GM23338 (cell line): ENCODE measurements around the gene MPC2. TPM values are rescaled to one million over a fixed set of nuclear protein-coding genes. Genes with fewer than 3 reads are reported as not detected.

Source experiments
- ATAC-seq: fragments of 200-7000 bp; cut with Tn5 transposase; 3 replicates; pipeline ENCODE4 v1.9.1; 2020
- DNase-seq: peaks from one replicate; pipeline ENCODE4 v3.0.0-alpha.2; 2015; ENCODE audit warnings: low spot score
- H2AFZ ChIP-seq: fragments of 200-600 bp; sonication (generic); 2 replicates; pipeline ENCODE4 v1.8.0; 2016; ENCODE audit warnings: antibody characterized with exemption, mild to moderate bottlenecking, moderate library complexity
- H3F3A ChIP-seq: fragments of 200-600 bp; sonication (generic); replicated peaks from 2 replicates; pipeline ENCODE4 v1.8.0; 2017; ENCODE audit warnings: antibody characterized with exemption, mixed run types, low read depth
- H3K27ac ChIP-seq: fragments of 200-600 bp; sonication (generic); 2 replicates; pipeline ENCODE4 v1.6.1; 2016; ENCODE audit warnings: low read depth
- H3K27me3 ChIP-seq: fragments of 200-600 bp; sonication (generic); 2 replicates; pipeline ENCODE4 v1.8.0; 2016; ENCODE audit warnings: mild to moderate bottlenecking, mixed run types, moderate library complexity; ENCODE audit not compliant: insufficient read depth
- H3K36me3 ChIP-seq: fragments of 200-600 bp; sonication (generic); 2 replicates; pipeline ENCODE4 v1.8.0; 2016; ENCODE audit warnings: mild to moderate bottlenecking; ENCODE audit not compliant: insufficient read depth
- H3K4me1 ChIP-seq: fragments of 200-600 bp; sonication (generic); 2 replicates; pipeline ENCODE4 v1.8.0; 2016; ENCODE audit warnings: mild to moderate bottlenecking, moderate library complexity; ENCODE audit not compliant: insufficient read depth
- H3K4me2 ChIP-seq: fragments of 200-600 bp; sonication (generic); 2 replicates; pipeline ENCODE4 v1.7.1; 2017; ENCODE audit warnings: mixed run types
- H3K4me3 ChIP-seq: fragments of 200-600 bp; sonication (generic); 2 replicates; pipeline ENCODE4 v1.6.1; 2016; ENCODE audit warnings: mixed run types
- H3K79me2 ChIP-seq: fragments of 200-600 bp; sonication (generic); replicated peaks from 2 replicates; pipeline ENCODE4 v1.8.0; 2017; ENCODE audit warnings: mild to moderate bottlenecking; ENCODE audit not compliant: insufficient read depth
- H3K9me2 ChIP-seq: fragments of 200-600 bp; sonication (generic); 2 replicates; pipeline ENCODE4 v1.8.0; 2017; ENCODE audit not compliant: insufficient read depth
- H4K20me1 ChIP-seq: fragments of 200-600 bp; sonication (generic); replicated peaks from 2 replicates; pipeline ENCODE4 v1.8.0; 2017; ENCODE audit warnings: mild to moderate bottlenecking; ENCODE audit not compliant: insufficient read depth
- H3K27ac Mint-ChIP-seq: 2 replicates; pipeline ENCODE4 v1.8.0; 2020; ENCODE audit warnings: inconsistent platforms, mild to moderate bottlenecking, moderate library complexity, mixed read lengths
- H3K27me3 Mint-ChIP-seq: 3 replicates; pipeline ENCODE4 v1.8.0; 2022; ENCODE audit warnings: low read depth, mild to moderate bottlenecking, moderate library complexity, mixed read lengths, inconsistent platforms; ENCODE audit not compliant: insufficient read depth, poor library complexity
- H3K36me3 Mint-ChIP-seq: 3 replicates; pipeline ENCODE4 v1.8.0; 2021; ENCODE audit warnings: low read depth, mild to moderate bottlenecking, inconsistent platforms, moderate library complexity, mixed read lengths
- H3K4me1 Mint-ChIP-seq: 3 replicates; pipeline ENCODE4 v1.8.0; 2020; ENCODE audit warnings: mild to moderate bottlenecking, inconsistent platforms, mixed read lengths
- H3K4me3 Mint-ChIP-seq: 3 replicates; pipeline ENCODE4 v1.8.0; 2021; ENCODE audit warnings: moderate library complexity, mild to moderate bottlenecking, inconsistent platforms, mixed read lengths
- H3K9me3 Mint-ChIP-seq: 3 replicates; pipeline ENCODE4 v1.8.0; 2020; ENCODE audit warnings: moderate library complexity, mild to moderate bottlenecking, inconsistent platforms, mixed read lengths
- CREB1 ChIP-seq: fragments of 250-450 bp; sonication (Bioruptor Pico); IDR thresholded peaks from 2 replicates; pipeline ENCODE4 v1.5.0; 2020; ENCODE audit warnings: low read depth, mild to moderate bottlenecking, moderate library complexity
- EZH2phosphoT487 ChIP-seq: fragments of 200-600 bp; sonication (generic); IDR thresholded peaks from one replicate; pipeline ENCODE4 v1.8.1; 2018; ENCODE audit warnings: antibody characterized with exemption; ENCODE audit not compliant: unreplicated experiment
- JUNB ChIP-seq: IDR thresholded peaks from one replicate; pipeline ENCODE4 v1.6.1; 2016; ENCODE audit warnings: antibody characterized with exemption; ENCODE audit not compliant: unreplicated experiment
- NANOG ChIP-seq: IDR thresholded peaks from 2 replicates; pipeline ENCODE4 v1.6.1; 2016; ENCODE audit warnings: antibody characterized with exemption, borderline replicate concordance
- POLR2AphosphoS5 ChIP-seq: IDR thresholded peaks from 2 replicates; pipeline ENCODE4 v1.6.1; 2016; ENCODE audit warnings: antibody characterized with exemption, low read depth
- STAT1 ChIP-seq: IDR thresholded peaks from one replicate; pipeline ENCODE4 v1.6.1; 2016; ENCODE audit warnings: antibody characterized with exemption; ENCODE audit not compliant: unreplicated experiment
- ZNF114 ChIP-seq: fragments of 250-450 bp; sonication (Bioruptor Pico); IDR thresholded peaks from 2 replicates; pipeline ENCODE4 v1.5.0; 2020; ENCODE audit warnings: mild to moderate bottlenecking, moderate library complexity
- ZNF331 ChIP-seq: fragments of 250-450 bp; sonication (Bioruptor Pico); IDR thresholded peaks from 2 replicates; pipeline ENCODE4 v1.5.0; 2020; ENCODE audit warnings: low read depth, mild to moderate bottlenecking, moderate library complexity
- polyA plus RNA-seq: library from polyadenylated mRNA; unstranded; fragments of >200 nt; fragmentation: Nextera tagmentation; extraction: Ambion mirVana; gene quantifications from 2 replicates; pipeline ENCODE4 v1.2.1, GENCODE V29; 2016
- total RNA-seq: library from RNA; depleted of rRNA; stranded (reverse); fragments of >200 nt; shearing (Covaris generic); gene quantifications from 2 replicates; pipeline ENCODE4 v1.2.3, GENCODE V29; 2014
- TF ChIP-seq, protein P1 (sequence below): IDR thresholded peaks from one replicate; pipeline ENCODE4 v1.6.1; 2018; ENCODE audit warnings: antibody characterized with exemption; ENCODE audit not compliant: unreplicated experiment
- TF ChIP-seq, protein P2 (sequence below), 2 experiments: fragments of 200-600 bp in 1 of 2; sonication (generic) in 1 of 2; conservative IDR thresholded peaks; 2 replicates each; pipeline versions ENCODE4 v1.5.1 to v1.6.1; 2016 to 2017; ENCODE audit warnings: antibody characterized with exemption in 2 of 2, low read depth in 2 of 2, mild to moderate bottlenecking in 2 of 2, moderate library complexity in 1 of 2
- TF ChIP-seq, protein P3 (sequence below): fragments of 250-450 bp; sonication (Bioruptor Pico); IDR thresholded peaks from 2 replicates; pipeline ENCODE4 v1.5.0; 2020; ENCODE audit warnings: mild to moderate bottlenecking, moderate library complexity

The MPC2 gene
- total and polyA plus RNA-seq, 2 experiments from 2014 or later = 21.6 to 76.9 TPM

- Histone ChIP-seq H3K4me2 (no peak overlapping the region), H2AFZ (no peak overlapping the region)
- TF ChIP-seq JUNB = no peak
- TF ChIP-seq, protein P1, sequence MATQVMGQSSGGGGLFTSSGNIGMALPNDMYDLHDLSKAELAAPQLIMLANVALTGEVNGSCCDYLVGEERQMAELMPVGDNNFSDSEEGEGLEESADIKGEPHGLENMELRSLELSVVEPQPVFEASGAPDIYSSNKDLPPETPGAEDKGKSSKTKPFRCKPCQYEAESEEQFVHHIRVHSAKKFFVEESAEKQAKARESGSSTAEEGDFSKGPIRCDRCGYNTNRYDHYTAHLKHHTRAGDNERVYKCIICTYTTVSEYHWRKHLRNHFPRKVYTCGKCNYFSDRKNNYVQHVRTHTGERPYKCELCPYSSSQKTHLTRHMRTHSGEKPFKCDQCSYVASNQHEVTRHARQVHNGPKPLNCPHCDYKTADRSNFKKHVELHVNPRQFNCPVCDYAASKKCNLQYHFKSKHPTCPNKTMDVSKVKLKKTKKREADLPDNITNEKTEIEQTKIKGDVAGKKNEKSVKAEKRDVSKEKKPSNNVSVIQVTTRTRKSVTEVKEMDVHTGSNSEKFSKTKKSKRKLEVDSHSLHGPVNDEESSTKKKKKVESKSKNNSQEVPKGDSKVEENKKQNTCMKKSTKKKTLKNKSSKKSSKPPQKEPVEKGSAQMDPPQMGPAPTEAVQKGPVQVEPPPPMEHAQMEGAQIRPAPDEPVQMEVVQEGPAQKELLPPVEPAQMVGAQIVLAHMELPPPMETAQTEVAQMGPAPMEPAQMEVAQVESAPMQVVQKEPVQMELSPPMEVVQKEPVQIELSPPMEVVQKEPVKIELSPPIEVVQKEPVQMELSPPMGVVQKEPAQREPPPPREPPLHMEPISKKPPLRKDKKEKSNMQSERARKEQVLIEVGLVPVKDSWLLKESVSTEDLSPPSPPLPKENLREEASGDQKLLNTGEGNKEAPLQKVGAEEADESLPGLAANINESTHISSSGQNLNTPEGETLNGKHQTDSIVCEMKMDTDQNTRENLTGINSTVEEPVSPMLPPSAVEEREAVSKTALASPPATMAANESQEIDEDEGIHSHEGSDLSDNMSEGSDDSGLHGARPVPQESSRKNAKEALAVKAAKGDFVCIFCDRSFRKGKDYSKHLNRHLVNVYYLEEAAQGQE = no peak
- no peak for TF ChIP-seq POLR2AphosphoS5
- TF ChIP-seq, protein P2, sequence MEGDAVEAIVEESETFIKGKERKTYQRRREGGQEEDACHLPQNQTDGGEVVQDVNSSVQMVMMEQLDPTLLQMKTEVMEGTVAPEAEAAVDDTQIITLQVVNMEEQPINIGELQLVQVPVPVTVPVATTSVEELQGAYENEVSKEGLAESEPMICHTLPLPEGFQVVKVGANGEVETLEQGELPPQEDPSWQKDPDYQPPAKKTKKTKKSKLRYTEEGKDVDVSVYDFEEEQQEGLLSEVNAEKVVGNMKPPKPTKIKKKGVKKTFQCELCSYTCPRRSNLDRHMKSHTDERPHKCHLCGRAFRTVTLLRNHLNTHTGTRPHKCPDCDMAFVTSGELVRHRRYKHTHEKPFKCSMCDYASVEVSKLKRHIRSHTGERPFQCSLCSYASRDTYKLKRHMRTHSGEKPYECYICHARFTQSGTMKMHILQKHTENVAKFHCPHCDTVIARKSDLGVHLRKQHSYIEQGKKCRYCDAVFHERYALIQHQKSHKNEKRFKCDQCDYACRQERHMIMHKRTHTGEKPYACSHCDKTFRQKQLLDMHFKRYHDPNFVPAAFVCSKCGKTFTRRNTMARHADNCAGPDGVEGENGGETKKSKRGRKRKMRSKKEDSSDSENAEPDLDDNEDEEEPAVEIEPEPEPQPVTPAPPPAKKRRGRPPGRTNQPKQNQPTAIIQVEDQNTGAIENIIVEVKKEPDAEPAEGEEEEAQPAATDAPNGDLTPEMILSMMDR (conservative IDR thresholded peaks at IDR 0.05; ENCODE audit: low read depth in 2 of 2) = no peak
- no peak for TF ChIP-seq ZNF114 (CRISPR knock-in tag)
- TF ChIP-seq EZH2phosphoT487 = no peak
- TF ChIP-seq, protein P3, sequence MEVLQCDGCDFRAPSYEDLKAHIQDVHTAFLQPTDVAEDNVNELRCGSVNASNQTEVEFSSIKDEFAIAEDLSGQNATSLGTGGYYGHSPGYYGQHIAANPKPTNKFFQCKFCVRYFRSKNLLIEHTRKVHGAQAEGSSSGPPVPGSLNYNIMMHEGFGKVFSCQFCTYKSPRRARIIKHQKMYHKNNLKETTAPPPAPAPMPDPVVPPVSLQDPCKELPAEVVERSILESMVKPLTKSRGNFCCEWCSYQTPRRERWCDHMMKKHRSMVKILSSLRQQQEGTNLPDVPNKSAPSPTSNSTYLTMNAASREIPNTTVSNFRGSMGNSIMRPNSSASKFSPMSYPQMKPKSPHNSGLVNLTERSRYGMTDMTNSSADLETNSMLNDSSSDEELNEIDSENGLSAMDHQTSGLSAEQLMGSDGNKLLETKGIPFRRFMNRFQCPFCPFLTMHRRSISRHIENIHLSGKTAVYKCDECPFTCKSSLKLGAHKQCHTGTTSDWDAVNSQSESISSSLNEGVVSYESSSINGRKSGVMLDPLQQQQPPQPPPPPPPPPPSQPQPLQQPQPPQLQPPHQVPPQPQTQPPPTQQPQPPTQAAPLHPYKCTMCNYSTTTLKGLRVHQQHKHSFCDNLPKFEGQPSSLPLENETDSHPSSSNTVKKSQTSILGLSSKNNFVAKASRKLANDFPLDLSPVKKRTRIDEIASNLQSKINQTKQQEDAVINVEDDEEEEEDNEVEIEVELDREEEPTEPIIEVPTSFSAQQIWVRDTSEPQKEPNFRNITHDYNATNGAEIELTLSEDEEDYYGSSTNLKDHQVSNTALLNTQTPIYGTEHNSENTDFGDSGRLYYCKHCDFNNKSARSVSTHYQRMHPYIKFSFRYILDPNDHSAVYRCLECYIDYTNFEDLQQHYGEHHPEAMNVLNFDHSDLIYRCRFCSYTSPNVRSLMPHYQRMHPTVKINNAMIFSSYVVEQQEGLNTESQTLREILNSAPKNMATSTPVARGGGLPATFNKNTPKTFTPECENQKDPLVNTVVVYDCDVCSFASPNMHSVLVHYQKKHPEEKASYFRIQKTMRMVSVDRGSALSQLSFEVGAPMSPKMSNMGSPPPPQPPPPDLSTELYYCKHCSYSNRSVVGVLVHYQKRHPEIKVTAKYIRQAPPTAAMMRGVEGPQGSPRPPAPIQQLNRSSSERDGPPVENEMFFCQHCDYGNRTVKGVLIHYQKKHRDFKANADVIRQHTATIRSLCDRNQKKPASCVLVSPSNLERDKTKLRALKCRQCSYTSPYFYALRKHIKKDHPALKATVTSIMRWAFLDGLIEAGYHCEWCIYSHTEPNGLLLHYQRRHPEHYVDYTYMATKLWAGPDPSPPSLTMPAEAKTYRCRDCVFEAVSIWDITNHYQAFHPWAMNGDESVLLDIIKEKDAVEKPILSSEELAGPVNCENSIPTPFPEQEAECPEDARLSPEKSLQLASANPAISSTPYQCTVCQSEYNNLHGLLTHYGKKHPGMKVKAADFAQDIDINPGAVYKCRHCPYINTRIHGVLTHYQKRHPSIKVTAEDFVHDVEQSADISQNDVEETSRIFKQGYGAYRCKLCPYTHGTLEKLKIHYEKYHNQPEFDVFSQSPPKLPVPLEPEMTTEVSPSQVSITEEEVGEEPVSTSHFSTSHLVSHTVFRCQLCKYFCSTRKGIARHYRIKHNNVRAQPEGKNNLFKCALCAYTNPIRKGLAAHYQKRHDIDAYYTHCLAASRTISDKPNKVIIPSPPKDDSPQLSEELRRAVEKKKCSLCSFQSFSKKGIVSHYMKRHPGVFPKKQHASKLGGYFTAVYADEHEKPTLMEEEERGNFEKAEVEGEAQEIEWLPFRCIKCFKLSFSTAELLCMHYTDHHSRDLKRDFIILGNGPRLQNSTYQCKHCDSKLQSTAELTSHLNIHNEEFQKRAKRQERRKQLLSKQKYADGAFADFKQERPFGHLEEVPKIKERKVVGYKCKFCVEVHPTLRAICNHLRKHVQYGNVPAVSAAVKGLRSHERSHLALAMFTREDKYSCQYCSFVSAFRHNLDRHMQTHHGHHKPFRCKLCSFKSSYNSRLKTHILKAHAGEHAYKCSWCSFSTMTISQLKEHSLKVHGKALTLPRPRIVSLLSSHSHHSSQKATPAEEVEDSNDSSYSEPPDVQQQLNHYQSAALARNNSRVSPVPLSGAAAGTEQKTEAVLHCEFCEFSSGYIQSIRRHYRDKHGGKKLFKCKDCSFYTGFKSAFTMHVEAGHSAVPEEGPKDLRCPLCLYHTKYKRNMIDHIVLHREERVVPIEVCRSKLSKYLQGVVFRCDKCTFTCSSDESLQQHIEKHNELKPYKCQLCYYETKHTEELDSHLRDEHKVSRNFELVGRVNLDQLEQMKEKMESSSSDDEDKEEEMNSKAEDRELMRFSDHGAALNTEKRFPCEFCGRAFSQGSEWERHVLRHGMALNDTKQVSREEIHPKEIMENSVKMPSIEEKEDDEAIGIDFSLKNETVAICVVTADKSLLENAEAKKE (CRISPR knock-in tag) = no peak
- no peak for TF ChIP-seq ZNF331 (CRISPR knock-in tag)
- no peak for TF ChIP-seq STAT1
- no peak for TF ChIP-seq CREB1
- TF ChIP-seq NANOG = no peak
Observed at GRCh38 chr1:167880580-167881021, 56.3 kb downstream of the MPC2 start.

More at GRCh38 chr1:167880580-167881021, 56.3 kb downstream of the MPC2 start:
- DNase-seq = no peak
- Mint-ChIP-seq H3K4me1 (no peaks in the 10 kb centered on the region), H3K27me3 (no peaks in the 10 kb centered on the region), H3K36me3 (peaks cover 2% of the 10 kb centered on the region; the same call in 1 of the 3 replicates), H3K27ac (no peak overlapping the region), H3K9me3 (no peaks in the 10 kb centered on the region), H3K4me3 (no peak overlapping the region)
- H3K4me1 ChIP-seq = peaks cover under 1% of the 10 kb centered on the region; the same call in 1 of the 2 replicates
- ATAC-seq = no peak
- no peaks in the 10 kb centered on the region for H3F3A ChIP-seq
- no peaks in the 10 kb centered on the region for H3K36me3 ChIP-seq
- no peak overlapping the region for H3K4me3 ChIP-seq
- H4K20me1 ChIP-seq = no peaks in the 10 kb centered on the region
- H3K9me2 ChIP-seq = no peaks in the 10 kb centered on the region
- H3K27me3 ChIP-seq = no peaks in the 10 kb centered on the region
- H3K79me2 ChIP-seq = no peaks in the 10 kb centered on the region
- no peak overlapping the region for H3K27ac ChIP-seq
